ENCODE measurements around the gene MAGEC1. TPM values are rescaled to one million over a fixed set of nuclear protein-coding genes. Genes with fewer than 3 reads are reported as not detected.

MAGEC1 gene
- total RNA-seq, 1 experiment from 2014 or later, result not detected

DNA sequence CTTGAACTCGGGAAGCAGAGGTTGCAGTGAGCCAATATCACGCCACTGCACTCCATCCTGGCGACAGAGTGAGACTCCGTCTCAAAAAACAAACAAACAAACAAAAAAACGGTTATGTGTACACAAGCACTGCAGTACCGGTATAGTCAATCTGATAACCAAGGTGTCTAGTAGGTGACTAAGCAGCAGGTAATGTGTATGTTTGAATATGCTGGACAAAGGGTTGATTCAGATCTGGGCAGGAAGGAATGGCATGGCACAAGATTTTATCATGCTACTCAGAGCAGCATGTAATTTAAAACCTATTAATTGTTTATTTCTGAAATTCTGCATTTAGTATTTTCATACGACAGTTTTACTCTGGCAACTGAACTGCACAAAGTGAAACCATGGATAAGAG, 41.7 kb downstream of the MAGEC1 start:
- Histone ChIP-seq H3K4me1 (ENCODE audit: low read length) (no peaks in the 10 kb centered on the region), H4K20me1 (ENCODE audit: insufficient read depth, low read depth, low read length) (no peaks in the 10 kb centered on the region), H3K27ac (ENCODE audit: low read length) (no peak overlapping the region), H3K4me3 (ENCODE audit: low read length) (no peak overlapping the region), H3K4me2 (ENCODE audit: low read depth, low read length, poor library complexity, severe bottlenecking) (no peak overlapping the region), H3K9ac (ENCODE audit: low read length) (no peak overlapping the region), H3K9me2 (replicated peaks; ENCODE audit: insufficient read depth, low read length) (no peaks in the 10 kb centered on the region), H2AFZ (ENCODE audit: low read length) (no peak overlapping the region), H3K36me3 (ENCODE audit: insufficient read depth, low read length) (no peaks in the 10 kb centered on the region), H3K9me3 (ENCODE audit: low read length) (peaks cover 17% of the 10 kb centered on the region), H3K27me3 (ENCODE audit: low read length) (no peaks in the 10 kb centered on the region), H3K79me2 (ENCODE audit: low read length) (no peaks in the 10 kb centered on the region)
- no peak for DNase-seq

DNA sequence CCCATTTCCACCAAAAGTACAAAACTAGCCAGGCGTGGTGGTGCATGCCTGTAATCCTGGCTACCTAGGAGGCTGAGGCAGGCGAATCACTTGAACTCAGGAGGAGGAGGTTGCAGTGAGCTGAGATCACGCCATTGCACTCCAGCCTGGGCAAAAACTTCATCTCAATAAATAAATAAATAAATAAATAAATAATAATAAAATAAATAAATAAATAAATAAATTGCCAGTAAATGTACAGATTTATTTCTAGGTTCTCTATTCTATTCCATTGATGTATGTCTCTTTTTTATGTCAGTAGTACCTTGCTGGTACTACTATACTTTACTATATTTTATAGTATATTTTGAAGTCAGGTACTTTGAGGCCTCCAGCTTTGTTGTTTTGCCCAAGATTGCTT, 43.7 kb downstream of the MAGEC1 start:
- Histone ChIP-seq H3K27me3 (ENCODE audit: low read length) (no peaks in the 10 kb centered on the region), H3K27ac (ENCODE audit: low read length) (no peak overlapping the region), H3K9ac (ENCODE audit: low read length) (no peak overlapping the region), H3K9me2 (replicated peaks; ENCODE audit: insufficient read depth, low read length) (no peaks in the 10 kb centered on the region), H3K9me3 (ENCODE audit: low read length) (peaks cover 25% of the 10 kb centered on the region), H3K4me3 (ENCODE audit: low read length) (no peak overlapping the region), H3K4me2 (ENCODE audit: low read depth, low read length, poor library complexity, severe bottlenecking) (no peak overlapping the region), H4K20me1 (ENCODE audit: insufficient read depth, low read depth, low read length) (no peaks in the 10 kb centered on the region), H3K36me3 (ENCODE audit: insufficient read depth, low read length) (no peaks in the 10 kb centered on the region), H3K79me2 (ENCODE audit: low read length) (no peaks in the 10 kb centered on the region), H2AFZ (ENCODE audit: low read length) (no peak overlapping the region), H3K4me1 (ENCODE audit: low read length) (no peaks in the 10 kb centered on the region)
- DNase-seq, result no peak

- H3K27ac ChIP-seq (ENCODE audit: low read length), result no peak overlapping the region
- H2AFZ ChIP-seq (ENCODE audit: low read length), result no peak overlapping the region
- no peaks in the 10 kb centered on the region for H3K36me3 ChIP-seq (ENCODE audit: insufficient read depth, low read length)
- DNase-seq, result no peak
- H3K9ac ChIP-seq (ENCODE audit: low read length), result no peak overlapping the region
- H3K9me2 ChIP-seq (replicated peaks; ENCODE audit: insufficient read depth, low read length), result no peaks in the 10 kb centered on the region
- no peaks in the 10 kb centered on the region for H3K27me3 ChIP-seq (ENCODE audit: low read length)
- no peak overlapping the region for H3K4me2 ChIP-seq (ENCODE audit: low read depth, low read length, poor library complexity, severe bottlenecking)
- no peaks in the 10 kb centered on the region for H3K4me1 ChIP-seq (ENCODE audit: low read length)
- no peaks in the 10 kb centered on the region for H4K20me1 ChIP-seq (ENCODE audit: insufficient read depth, low read depth, low read length)
- no peaks in the 10 kb centered on the region for H3K79me2 ChIP-seq (ENCODE audit: low read length)
- peaks cover 38% of the 10 kb centered on the region for H3K9me3 ChIP-seq (ENCODE audit: low read length)
- H3K4me3 ChIP-seq (ENCODE audit: low read length), result no peak overlapping the region
These were observed 48.9 kb downstream of the MAGEC1 start for GRCh38 chrX:141952603-141953002.

DNA sequence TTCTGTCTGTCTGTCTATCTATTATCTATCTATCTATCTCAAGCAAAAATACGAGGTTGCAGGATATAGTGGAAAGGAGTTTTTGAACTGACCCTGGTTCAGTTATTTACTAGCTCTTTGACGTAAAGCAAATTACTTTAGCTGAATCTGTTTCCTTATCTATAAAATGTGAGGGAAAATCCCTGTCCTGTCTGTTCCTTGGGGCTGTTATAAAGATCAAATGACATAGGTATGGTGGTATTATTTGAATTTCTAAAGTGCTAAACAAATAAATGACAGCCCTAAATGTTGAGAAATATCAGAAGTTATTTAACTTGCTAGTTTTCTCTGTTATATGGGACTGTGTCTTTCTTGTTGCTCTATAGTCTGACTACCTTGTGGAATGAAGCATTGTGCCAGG, 55.0 kb downstream of the MAGEC1 start:
- no peaks in the 10 kb centered on the region for H3K36me3 ChIP-seq (ENCODE audit: insufficient read depth, low read length)
- no peaks in the 10 kb centered on the region for H3K27me3 ChIP-seq (ENCODE audit: low read length)
- no peak overlapping the region for H2AFZ ChIP-seq (ENCODE audit: low read length)
- no peaks in the 10 kb centered on the region for H3K9me2 ChIP-seq (replicated peaks; ENCODE audit: insufficient read depth, low read length)
- no peak overlapping the region for H3K27ac ChIP-seq (ENCODE audit: low read length)
- H4K20me1 ChIP-seq (ENCODE audit: insufficient read depth, low read depth, low read length), result no peaks in the 10 kb centered on the region
- DNase-seq, result no peak
- no peak overlapping the region for H3K9ac ChIP-seq (ENCODE audit: low read length)
- H3K9me3 ChIP-seq (ENCODE audit: low read length), result peaks cover 36% of the 10 kb centered on the region
- no peaks in the 10 kb centered on the region for H3K79me2 ChIP-seq (ENCODE audit: low read length)
- no peak overlapping the region for H3K4me3 ChIP-seq (ENCODE audit: low read length)
- H3K4me2 ChIP-seq (ENCODE audit: low read depth, low read length, poor library complexity, severe bottlenecking), result no peak overlapping the region
- no peaks in the 10 kb centered on the region for H3K4me1 ChIP-seq (ENCODE audit: low read length)

Other genes starting within 250 kb of the MAGEC1 start
- not detected in 2 replicates for gene SPANXD, start 205.2 kb upstream of the MAGEC1 start, total RNA-seq (2014; rRNA removed; shearing (Covaris generic); ENCODE audit: low replicate concordance)
- gene MAGEC3, start 65.6 kb upstream of the MAGEC1 start, total RNA-seq (2014; rRNA removed; shearing (Covaris generic); ENCODE audit: low replicate concordance), result not detected in 2 replicates